GM12874 (cell line): Measurements from ENCODE around the gene PCBD1.

Experiments
- TF ChIP-seq, protein P1 (sequence below): IDR thresholded peaks from 2 replicates; pipeline ENCODE4 v1.5.1; 2011; ENCODE audit warnings: low read depth, mild to moderate bottlenecking, control low read depth, low read length, moderate library complexity; ENCODE audit not compliant: insufficient read depth

The PCBD1 gene

DNA sequence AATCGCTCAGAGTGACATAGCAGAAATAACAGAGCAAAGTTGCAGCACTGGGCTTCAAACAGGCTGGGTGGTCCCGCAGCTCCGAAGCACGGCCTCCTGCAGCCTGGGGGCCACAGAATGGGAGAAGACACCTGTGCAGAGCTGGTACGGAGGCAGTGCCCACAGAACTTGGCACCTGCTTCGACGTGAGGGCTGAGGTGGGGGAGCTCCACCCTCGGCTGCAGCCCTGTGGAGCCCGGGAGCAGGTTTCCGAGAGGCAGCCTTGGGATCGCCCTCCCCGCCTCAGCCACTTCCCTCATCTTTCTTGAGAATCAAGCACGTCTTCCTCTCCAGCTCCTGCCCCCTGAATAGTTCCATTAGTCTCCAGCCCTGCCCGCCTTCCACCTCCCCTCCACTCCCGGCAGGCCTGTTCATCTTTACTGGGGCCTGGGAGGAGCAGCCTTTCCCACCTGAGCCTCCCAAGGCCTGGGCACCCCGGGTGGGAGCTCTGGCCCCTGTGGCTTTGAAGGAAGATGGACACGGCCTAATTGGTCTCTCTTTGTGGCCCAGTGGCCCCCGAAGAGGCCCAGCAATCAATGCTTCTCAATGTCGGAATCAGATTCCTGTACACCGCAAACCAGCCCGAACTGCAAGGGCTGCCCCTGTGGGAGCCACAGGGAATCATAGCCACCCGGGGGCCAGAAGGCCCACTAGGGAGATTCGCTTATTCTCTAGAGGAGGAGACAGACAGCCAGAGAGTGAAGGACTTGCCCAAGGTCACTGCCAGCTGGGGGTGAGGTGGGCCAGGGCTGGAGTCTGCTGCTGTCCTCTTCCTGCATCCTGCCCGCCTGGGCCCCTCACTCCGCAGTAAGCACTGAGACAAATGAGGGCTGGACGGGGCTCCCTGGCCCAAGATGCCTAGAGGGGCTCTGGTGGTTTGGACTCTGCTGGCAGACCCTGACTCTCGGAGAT, 17.0 kb upstream of the PCBD1 start:
- TF ChIP-seq, protein P1, sequence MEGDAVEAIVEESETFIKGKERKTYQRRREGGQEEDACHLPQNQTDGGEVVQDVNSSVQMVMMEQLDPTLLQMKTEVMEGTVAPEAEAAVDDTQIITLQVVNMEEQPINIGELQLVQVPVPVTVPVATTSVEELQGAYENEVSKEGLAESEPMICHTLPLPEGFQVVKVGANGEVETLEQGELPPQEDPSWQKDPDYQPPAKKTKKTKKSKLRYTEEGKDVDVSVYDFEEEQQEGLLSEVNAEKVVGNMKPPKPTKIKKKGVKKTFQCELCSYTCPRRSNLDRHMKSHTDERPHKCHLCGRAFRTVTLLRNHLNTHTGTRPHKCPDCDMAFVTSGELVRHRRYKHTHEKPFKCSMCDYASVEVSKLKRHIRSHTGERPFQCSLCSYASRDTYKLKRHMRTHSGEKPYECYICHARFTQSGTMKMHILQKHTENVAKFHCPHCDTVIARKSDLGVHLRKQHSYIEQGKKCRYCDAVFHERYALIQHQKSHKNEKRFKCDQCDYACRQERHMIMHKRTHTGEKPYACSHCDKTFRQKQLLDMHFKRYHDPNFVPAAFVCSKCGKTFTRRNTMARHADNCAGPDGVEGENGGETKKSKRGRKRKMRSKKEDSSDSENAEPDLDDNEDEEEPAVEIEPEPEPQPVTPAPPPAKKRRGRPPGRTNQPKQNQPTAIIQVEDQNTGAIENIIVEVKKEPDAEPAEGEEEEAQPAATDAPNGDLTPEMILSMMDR = no peak

DNA sequence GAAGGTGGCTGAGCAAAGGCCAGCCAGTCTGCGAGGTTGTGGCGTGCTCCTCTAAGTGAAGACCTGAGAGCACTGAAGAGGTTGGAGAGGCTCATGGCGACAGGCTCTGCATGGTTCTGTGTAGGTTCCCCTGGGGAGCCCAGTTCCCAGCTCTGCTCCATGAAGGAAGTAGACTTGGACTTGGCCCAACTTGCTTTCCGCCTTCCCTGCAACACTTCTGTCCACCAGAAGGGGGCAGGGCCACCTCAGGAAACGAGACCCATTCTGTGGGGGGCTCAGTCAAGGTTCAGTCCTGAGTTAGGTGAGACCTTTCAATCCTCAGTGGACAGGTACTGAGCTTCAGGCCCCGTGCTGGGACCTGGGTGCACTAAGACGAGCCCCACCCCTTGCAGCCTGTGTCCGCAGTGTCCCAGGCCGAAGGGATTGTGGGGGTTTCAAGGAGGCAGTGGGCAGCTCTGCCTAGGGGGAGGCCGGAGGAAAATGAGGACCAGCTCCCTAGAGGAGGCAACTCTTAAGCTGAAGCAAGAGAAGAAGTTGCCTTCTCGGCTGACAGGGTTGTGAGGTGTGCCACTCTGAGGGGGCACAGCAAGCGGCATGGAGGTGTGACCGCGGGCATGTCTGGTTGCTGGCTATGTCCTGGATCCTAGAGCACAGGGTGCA, 15.0 kb upstream of the PCBD1 start:
- TF ChIP-seq, protein P1 = peak; percentile 86

DNA sequence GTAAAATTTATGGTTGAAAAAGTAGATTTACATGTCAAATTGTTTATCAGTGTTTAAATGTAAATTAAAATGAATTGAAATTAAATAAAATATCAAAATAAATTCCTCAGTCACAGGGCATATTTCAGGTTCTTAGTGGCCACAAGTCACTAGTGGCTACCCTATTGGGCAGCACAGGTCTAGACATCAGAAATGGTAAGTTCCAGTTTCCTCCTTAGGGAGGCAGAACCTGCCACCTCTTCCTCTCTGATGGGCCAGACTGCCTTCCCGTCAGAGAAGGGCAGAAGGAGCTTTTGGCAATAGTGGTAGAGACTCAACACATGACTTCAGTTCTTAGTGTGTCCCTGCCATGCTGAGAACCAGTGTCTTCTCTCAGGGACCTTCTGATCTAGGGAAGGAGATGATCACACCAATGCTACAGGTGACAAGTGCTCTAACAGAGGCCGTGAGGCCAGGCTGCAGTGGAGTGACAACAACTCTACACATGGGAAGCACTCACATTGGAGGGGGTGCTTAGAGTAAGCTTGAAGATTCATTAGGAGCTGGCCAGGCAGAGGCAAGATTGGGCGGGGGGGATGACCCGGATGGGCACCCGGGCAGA, 14.4 kb upstream of the PCBD1 start:
- TF ChIP-seq, protein P1 = no peak

GRCh38 chr10:70901276-70901878, 13.0 kb upstream of the PCBD1 start:
- TF ChIP-seq, protein P1 = no peak

- TF ChIP-seq, protein P1 = no peak
Observed at GRCh38 chr10:70899096-70899495, 10.7 kb upstream of the PCBD1 start.

DNA sequence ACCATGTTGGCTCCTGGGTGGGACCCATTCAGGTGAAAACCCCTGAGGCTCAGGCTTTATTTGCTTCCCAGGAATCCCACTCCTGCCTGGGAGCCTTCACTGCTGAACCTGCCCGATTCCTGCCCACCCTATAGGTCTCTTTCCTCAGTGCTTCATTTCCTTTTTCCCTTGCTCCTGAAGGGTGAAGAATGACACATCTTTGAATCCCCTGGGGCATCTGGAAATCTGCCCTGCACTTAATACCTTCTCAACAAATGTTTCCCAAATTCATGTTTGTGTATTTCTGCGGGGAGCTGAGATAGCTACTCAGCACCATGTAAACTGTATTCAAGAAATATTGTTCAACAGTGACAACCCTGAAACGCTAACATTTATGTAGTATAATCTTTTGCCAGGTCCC, 10.3 kb upstream of the PCBD1 start:
- TF ChIP-seq, protein P1 = no peak

GRCh38 chr10:70896551-70896950, 8.2 kb upstream of the PCBD1 start:
- TF ChIP-seq, protein P1 = no peak
